GM18870 (cell line): ENCODE data around the gene COMMD7.
A peak's percentile ranks its signal among the peaks of the same experiment; 100 is the strongest.

ENCODE experiments used
- ATAC-seq: cut with Tn5 transposase; IDR thresholded peaks from one replicate; pipeline ENCODE4 v1.9.1; 2021; ENCODE audit warnings: moderate library complexity; ENCODE audit not compliant: unreplicated experiment

The COMMD7 gene

GRCh38 chr20:32743237-32744112 lies at the start of gene COMMD7:
Gene COMMD7, minus strand, starts transcription at chr20:32743467. Its CDS starts 76 bp downstream, at chr20:32743391.
- ATAC-seq, result peak; percentile 50

GRCh38 chr20:32792731-32793458 lies 49.6 kb upstream of the COMMD7 start:
- no peak for ATAC-seq

GRCh38 chr20:32792316-32792715 lies 49.0 kb upstream of the COMMD7 start:
- peak; percentile 43 for ATAC-seq

GRCh38 chr20:32790751-32791057 lies 47.4 kb upstream of the COMMD7 start:
- ATAC-seq, result no peak

- no peak for ATAC-seq
Observed at GRCh38 chr20:32789896-32790750, 46.9 kb upstream of the COMMD7 start.

- no peak for ATAC-seq
Observed at GRCh38 chr20:32787168-32787567, 43.9 kb upstream of the COMMD7 start.

- ATAC-seq, result no peak
Observed at GRCh38 chr20:32786059-32786760, 42.9 kb upstream of the COMMD7 start.

GRCh38 chr20:32784369-32785080 lies 41.3 kb upstream of the COMMD7 start:
- no peak for ATAC-seq

- ATAC-seq, result no peak
Observed at GRCh38 chr20:32780749-32781655, 37.7 kb upstream of the COMMD7 start.

GRCh38 chr20:32780278-32780677 lies 37.0 kb upstream of the COMMD7 start:
- ATAC-seq, result no peak

GRCh38 chr20:32779500-32780211 lies 36.4 kb upstream of the COMMD7 start:
- no peak for ATAC-seq

- no peak for ATAC-seq
Observed at GRCh38 chr20:32777177-32777956, 34.1 kb upstream of the COMMD7 start.

- no peak for ATAC-seq
Observed at GRCh38 chr20:32775336-32775991, 32.2 kb upstream of the COMMD7 start.

GRCh38 chr20:32773855-32774254 lies 30.6 kb upstream of the COMMD7 start:
- no peak for ATAC-seq

GRCh38 chr20:32773223-32773622 lies 30.0 kb upstream of the COMMD7 start:
- ATAC-seq, result no peak

GRCh38 chr20:32772046-32772445 lies 28.8 kb upstream of the COMMD7 start:
- no peak for ATAC-seq
